IMR-90 (cell line): ENCODE results near the gene TCP11L1.

Experiments
- CEBPB ChIP-seq: IDR thresholded peaks from 2 replicates; pipeline ENCODE4 v1.6.1; 2012; ENCODE audit warnings: low read depth, low read length, improper control_type of control experiment
- POLR2A ChIP-seq: IDR thresholded peaks from 2 replicates; pipeline ENCODE4 v1.6.1; 2012; ENCODE audit warnings: mild to moderate bottlenecking, low read depth, low read length
- TF ChIP-seq, protein P1 (sequence below): conservative IDR thresholded peaks from 2 replicates; pipeline ENCODE4 v1.5.1; 2012; ENCODE audit warnings: mild to moderate bottlenecking, low read depth, low read length, improper control_type of control experiment

DNA sequence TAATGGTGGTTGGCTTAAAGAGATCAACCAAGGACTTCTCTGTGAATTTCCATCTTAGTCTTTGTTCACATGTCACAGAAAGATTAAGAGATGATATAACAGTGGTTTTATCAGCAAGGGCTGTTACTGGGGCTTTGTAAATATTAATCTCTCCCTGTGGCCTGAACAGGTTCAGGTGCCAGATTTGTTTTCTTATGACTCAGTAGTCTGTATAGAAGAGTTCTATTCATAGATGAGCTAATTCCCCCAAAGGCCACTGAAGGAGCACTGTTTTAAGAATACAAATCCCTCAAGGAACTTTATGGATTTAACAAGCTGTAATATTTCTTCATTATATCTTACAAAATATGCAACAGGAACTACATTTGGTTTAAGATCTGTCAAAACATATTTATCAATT is 50.4 kb downstream of the TCP11L1 start:
- TF ChIP-seq CEBPB (no peak), POLR2A (no peak)
- TF ChIP-seq, protein P1, sequence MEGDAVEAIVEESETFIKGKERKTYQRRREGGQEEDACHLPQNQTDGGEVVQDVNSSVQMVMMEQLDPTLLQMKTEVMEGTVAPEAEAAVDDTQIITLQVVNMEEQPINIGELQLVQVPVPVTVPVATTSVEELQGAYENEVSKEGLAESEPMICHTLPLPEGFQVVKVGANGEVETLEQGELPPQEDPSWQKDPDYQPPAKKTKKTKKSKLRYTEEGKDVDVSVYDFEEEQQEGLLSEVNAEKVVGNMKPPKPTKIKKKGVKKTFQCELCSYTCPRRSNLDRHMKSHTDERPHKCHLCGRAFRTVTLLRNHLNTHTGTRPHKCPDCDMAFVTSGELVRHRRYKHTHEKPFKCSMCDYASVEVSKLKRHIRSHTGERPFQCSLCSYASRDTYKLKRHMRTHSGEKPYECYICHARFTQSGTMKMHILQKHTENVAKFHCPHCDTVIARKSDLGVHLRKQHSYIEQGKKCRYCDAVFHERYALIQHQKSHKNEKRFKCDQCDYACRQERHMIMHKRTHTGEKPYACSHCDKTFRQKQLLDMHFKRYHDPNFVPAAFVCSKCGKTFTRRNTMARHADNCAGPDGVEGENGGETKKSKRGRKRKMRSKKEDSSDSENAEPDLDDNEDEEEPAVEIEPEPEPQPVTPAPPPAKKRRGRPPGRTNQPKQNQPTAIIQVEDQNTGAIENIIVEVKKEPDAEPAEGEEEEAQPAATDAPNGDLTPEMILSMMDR: peak; percentile 21; the same call in 1 of the 2 replicates
